Keratinocyte (primary cell): ENCODE measurements around the gene ATP6V1E1. TPM values are rescaled to one million over a fixed set of nuclear protein-coding genes. Genes with fewer than 3 reads are reported as not detected.
"Not testable (repeated sequence)": the region's sequence is repeated elsewhere in the genome, so short reads cannot be mapped to it uniquely, and the experiment has no call there.

Experiments
- DNase-seq: peaks from one replicate; pipeline ENCODE4 v3.0.0-alpha.2; 2011; ENCODE audit warnings: low read depth, missing footprints, low spot score
- FAIRE-seq: peaks from 2 replicates; lab custom pipeline; 2011; peaks lifted over from hg19 to GRCh38; lab: Jason Lieb, UNC
- H2AFZ ChIP-seq: 2 replicates; pipeline ENCODE4 v1.6.0; 2012; ENCODE audit warnings: low read length, control low read depth, inconsistent platforms; ENCODE audit not compliant: control insufficient read depth
- H3K27ac ChIP-seq: 2 replicates; pipeline ENCODE4 v1.5.1; 2011; ENCODE audit warnings: low read length; ENCODE audit not compliant: control insufficient read depth, insufficient read depth
- H3K27me3 ChIP-seq: 3 replicates; pipeline ENCODE4 v1.6.0; 2011; ENCODE audit warnings: low read length; ENCODE audit not compliant: control insufficient read depth, insufficient read depth; ENCODE audit errors: extremely low read depth
- H3K36me3 ChIP-seq, 2 experiments: 2 replicates in 1 of 2; 3 replicates in 1 of 2; pipeline ENCODE4 v1.5.1; 2011; ENCODE audit warnings: low read length in 2 of 2, mild to moderate bottlenecking in 1 of 2; ENCODE audit not compliant: control insufficient read depth in 2 of 2, insufficient read depth in 2 of 2; ENCODE audit errors: extremely low read depth in 1 of 2
- H3K4me1 ChIP-seq: 3 replicates; pipeline ENCODE4 v1.5.1; 2011; ENCODE audit warnings: low read length; ENCODE audit not compliant: control insufficient read depth, insufficient read depth; ENCODE audit errors: extremely low read depth
- H3K4me2 ChIP-seq: 3 replicates; pipeline ENCODE4 v1.6.0; 2011; ENCODE audit warnings: low read depth, low read length; ENCODE audit not compliant: control insufficient read depth, insufficient read depth; ENCODE audit errors: extremely low read depth
- H3K4me3 ChIP-seq, 3 experiments: fragments of 200-600 bp in 1 of 3; sonication (generic) in 1 of 3; 2 replicates in 2 of 3; 3 replicates in 1 of 3; pipeline ENCODE4 v1.5.1; 2011 to 2016; ENCODE audit warnings: low read length in 3 of 3, mild to moderate bottlenecking in 3 of 3, control low read depth in 2 of 3, inconsistent platforms in 1 of 3, low read depth in 1 of 3, mixed read lengths in 1 of 3, mixed run types in 1 of 3, moderate library complexity in 1 of 3; ENCODE audit not compliant: control insufficient read depth in 2 of 3, insufficient read depth in 2 of 3; ENCODE audit errors: extremely low read depth in 1 of 3
- H3K79me2 ChIP-seq: 2 replicates; pipeline ENCODE4 v1.6.0; 2012; ENCODE audit warnings: low read length; ENCODE audit not compliant: control insufficient read depth, insufficient read depth
- H3K9ac ChIP-seq: 3 replicates; pipeline ENCODE4 v1.6.0; 2011; ENCODE audit warnings: low read length; ENCODE audit not compliant: control insufficient read depth, insufficient read depth; ENCODE audit errors: extremely low read depth
- H3K9me1 ChIP-seq: 3 replicates; pipeline ENCODE4 v1.6.0; 2011; ENCODE audit warnings: low read length; ENCODE audit not compliant: control insufficient read depth, insufficient read depth; ENCODE audit errors: extremely low read depth
- H3K9me3 ChIP-seq: 2 replicates; pipeline ENCODE4 v1.5.1; 2012; ENCODE audit warnings: low read depth, low read length; ENCODE audit not compliant: control insufficient read depth
- H4K20me1 ChIP-seq: 3 replicates; pipeline ENCODE4 v1.6.0; 2011; ENCODE audit warnings: low read length; ENCODE audit not compliant: control insufficient read depth, insufficient read depth; ENCODE audit errors: extremely low read depth
- EZH2 ChIP-seq: IDR thresholded peaks from one replicate; pipeline ENCODE4 v1.6.1; 2012; ENCODE audit warnings: inconsistent platforms, mild to moderate bottlenecking, low read length, moderate library complexity
- dilution Hi-C: fragments of 300-500 bp; cut with MboI; formaldehyde crosslinking; loops from one replicate; pipeline ENCODE4 v1.7.0; 2020; ENCODE audit warnings: low sequenced_read_pairs; ENCODE audit not compliant: extremely low pct_ligation_motif_present
- polyA plus RNA-seq, 5 experiments: library from polyadenylated mRNA; depleted of rRNA in 3 of 5; stranded (reverse) in 3 of 5; stranded (forward) in 1 of 5; unstranded in 1 of 5; fragments of >200 nt; gene quantifications; 1 replicate in 1 of 5; 2 replicates in 3 of 5; 3 replicates in 1 of 5; pipeline versions ENCODE4 v1.2.1 to v1.2.3, GENCODE V29; 2011 to 2012; ENCODE audit warnings: missing spikeins in 2 of 5, low read depth in 1 of 5, low replicate concordance in 1 of 5
- TF ChIP-seq, protein P1 (sequence below), 3 experiments: IDR thresholded peaks in 1 of 3; conservative IDR thresholded peaks in 1 of 3; optimal IDR thresholded peaks in 1 of 3; 2 replicates in 2 of 3; 3 replicates in 1 of 3; pipeline versions ENCODE3 to v1.5.1; 2011; ENCODE audit warnings: low read length in 3 of 3, mild to moderate bottlenecking in 3 of 3, moderate library complexity in 2 of 3, control low read depth in 1 of 3, inconsistent platforms in 1 of 3; ENCODE audit not compliant: insufficient read depth in 2 of 3; ENCODE audit errors: extremely low read depth in 1 of 3

The ATP6V1E1 gene
- polyA plus RNA-seq, 1 donor (not counting 4 experiments of a cell fraction or from before 2014, with no cell fraction given) = 227 TPM

DNA sequence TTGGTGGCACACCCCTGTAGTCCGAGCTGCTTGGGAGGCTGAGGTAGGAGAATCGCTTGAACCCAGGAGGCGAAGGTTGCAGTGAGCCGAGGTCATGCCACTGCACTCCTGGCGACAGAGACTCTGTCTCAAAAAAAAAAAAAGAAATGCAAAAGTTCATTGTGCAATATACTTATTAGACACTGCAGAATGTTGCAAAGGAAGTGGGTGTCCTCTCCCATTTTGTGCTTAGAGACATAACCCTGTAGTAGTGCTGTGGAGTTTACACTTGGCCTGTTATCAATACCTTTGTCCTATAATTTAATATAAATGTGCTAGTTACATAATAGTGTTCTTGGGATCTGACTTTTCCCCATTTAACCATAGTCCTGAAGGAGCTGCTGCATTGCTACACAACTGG lies 19.4 kb upstream of the ATP6V1E1 start:
- H3K36me3 ChIP-seq = peaks cover 0 to 8% of the 10 kb centered on the region in 2 experiments
- no peak overlapping the region for H2AFZ ChIP-seq
- peaks cover 4% of the 10 kb centered on the region for H3K4me1 ChIP-seq
- DNase-seq (no peak), FAIRE-seq (no peak)
- H3K9me3 ChIP-seq = no peaks in the 10 kb centered on the region
- H3K4me3 ChIP-seq = no peak overlapping the region
- no peaks in the 10 kb centered on the region for H3K9me1 ChIP-seq
- H4K20me1 ChIP-seq = no peaks in the 10 kb centered on the region
- no peak overlapping the region for H3K27ac ChIP-seq
- peaks cover 25% of the 10 kb centered on the region for H3K79me2 ChIP-seq
- TF ChIP-seq, protein P1, sequence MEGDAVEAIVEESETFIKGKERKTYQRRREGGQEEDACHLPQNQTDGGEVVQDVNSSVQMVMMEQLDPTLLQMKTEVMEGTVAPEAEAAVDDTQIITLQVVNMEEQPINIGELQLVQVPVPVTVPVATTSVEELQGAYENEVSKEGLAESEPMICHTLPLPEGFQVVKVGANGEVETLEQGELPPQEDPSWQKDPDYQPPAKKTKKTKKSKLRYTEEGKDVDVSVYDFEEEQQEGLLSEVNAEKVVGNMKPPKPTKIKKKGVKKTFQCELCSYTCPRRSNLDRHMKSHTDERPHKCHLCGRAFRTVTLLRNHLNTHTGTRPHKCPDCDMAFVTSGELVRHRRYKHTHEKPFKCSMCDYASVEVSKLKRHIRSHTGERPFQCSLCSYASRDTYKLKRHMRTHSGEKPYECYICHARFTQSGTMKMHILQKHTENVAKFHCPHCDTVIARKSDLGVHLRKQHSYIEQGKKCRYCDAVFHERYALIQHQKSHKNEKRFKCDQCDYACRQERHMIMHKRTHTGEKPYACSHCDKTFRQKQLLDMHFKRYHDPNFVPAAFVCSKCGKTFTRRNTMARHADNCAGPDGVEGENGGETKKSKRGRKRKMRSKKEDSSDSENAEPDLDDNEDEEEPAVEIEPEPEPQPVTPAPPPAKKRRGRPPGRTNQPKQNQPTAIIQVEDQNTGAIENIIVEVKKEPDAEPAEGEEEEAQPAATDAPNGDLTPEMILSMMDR (optimal IDR thresholded peaks at IDR 0.05 in 1 of 3, IDR thresholded peaks at IDR 0.05 in 1 of 3, conservative IDR thresholded peaks at IDR 0.05 in 1 of 3; ENCODE audit: extremely low read depth in 1 of 3, insufficient read depth in 2 of 3, low read length in 3 of 3) = no peak
- TF ChIP-seq EZH2 = no peak
- H3K4me2 ChIP-seq = no peak overlapping the region
- no peaks in the 10 kb centered on the region for H3K27me3 ChIP-seq
- dilution Hi-C loops = no loop called here
- no peak overlapping the region for H3K9ac ChIP-seq

DNA sequence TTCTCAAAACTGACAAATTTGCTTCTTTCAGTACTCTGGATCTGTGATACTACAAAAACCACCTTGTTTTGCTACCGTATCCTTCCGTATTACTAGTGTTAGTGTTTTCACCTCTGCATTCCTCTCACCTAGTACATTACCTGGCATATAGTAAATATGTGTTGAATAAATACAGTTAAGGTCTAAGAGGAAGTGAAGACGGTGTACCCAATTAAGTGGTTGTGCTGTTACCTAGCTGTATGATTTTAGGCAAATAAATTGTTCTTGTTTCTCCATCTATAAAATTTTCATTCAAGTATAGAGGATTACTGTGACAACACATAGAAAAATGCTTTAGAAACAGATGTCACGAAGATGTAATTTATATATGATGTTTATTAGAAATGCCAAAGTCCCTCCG lies 18.9 kb upstream of the ATP6V1E1 start:
- no peak for TF ChIP-seq EZH2
- TF ChIP-seq, protein P1 (optimal IDR thresholded peaks at IDR 0.05 in 1 of 3, IDR thresholded peaks at IDR 0.05 in 1 of 3, conservative IDR thresholded peaks at IDR 0.05 in 1 of 3; ENCODE audit: extremely low read depth in 1 of 3, insufficient read depth in 2 of 3, low read length in 3 of 3) = no peak
- FAIRE-seq = no peak
- Histone ChIP-seq H3K9me1 (no peaks in the 10 kb centered on the region), H4K20me1 (no peaks in the 10 kb centered on the region), H3K27ac (no peak overlapping the region), H3K9ac (no peak overlapping the region), H3K36me3 (peaks cover 0 to 8% of the 10 kb centered on the region in 2 experiments), H3K4me2 (no peak overlapping the region), H3K4me3 (no peak overlapping the region), H3K9me3 (no peaks in the 10 kb centered on the region), H2AFZ (no peak overlapping the region), H3K4me1 (peaks cover 7% of the 10 kb centered on the region), H3K27me3 (no peaks in the 10 kb centered on the region), H3K79me2 (peaks cover 29% of the 10 kb centered on the region)
- no peak for DNase-seq
- dilution Hi-C loops = no loop called here

DNA sequence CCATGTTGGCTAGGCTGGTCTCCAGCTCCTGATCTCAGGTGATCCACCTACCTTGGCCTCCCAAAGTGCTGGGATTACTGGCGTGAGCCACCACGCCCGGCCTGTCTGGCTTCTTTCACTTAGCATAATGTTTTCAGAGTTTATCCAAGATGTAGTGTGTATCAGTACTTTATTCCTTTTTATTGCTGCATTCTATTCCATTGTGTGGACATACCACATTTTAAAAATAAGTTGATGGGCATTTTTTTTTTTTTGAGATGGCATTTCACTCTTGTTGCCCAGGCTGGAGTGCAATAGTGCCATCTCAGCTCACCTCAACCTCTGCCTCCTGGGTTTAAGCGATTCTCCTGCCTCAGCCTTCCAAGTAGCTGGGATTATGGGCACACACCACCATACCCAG lies 13.8 kb upstream of the ATP6V1E1 start:
- DNase-seq, H4K20me1 ChIP-seq, H3K27ac ChIP-seq, H3K9me3 ChIP-seq, H2AFZ ChIP-seq, H3K4me2 ChIP-seq, H3K4me3 ChIP-seq, H3K9ac ChIP-seq, FAIRE-seq, H3K9me1 ChIP-seq, H3K27me3 ChIP-seq, dilution Hi-C loops, H3K36me3 ChIP-seq: not testable (repeated sequence)
- Histone ChIP-seq H3K4me1 (peaks cover 16% of the 10 kb centered on the region), H3K79me2 (peaks cover 49% of the 10 kb centered on the region)
